Stimulated activated CD8-positive, alpha-beta memory T cell treated with anti-CD3 and anti-CD28 coated beads, Interleukin-15, amount 100 ng/mL, for 48 hours (primary cell): Measurements from ENCODE around the gene DOCK3.
"Not testable (repeated sequence)": the region's sequence is repeated elsewhere in the genome, so short reads cannot be mapped to it uniquely, and the experiment has no call there.

Experiments used
- DNase-seq, 2 donors: peaks; one replicate each; pipeline ENCODE4 v3.0.0-alpha.2; 2020; ENCODE audit warnings: low read depth in 2 of 2

The DOCK3 gene

GRCh38 chr3:51199296-51199695 lies 524.6 kb downstream of the DOCK3 start:
- not testable (repeated sequence) for DNase-seq

- DNase-seq, result no peak
Measured at GRCh38 chr3:51216291-51216690, 541.6 kb downstream of the DOCK3 start.

- DNase-seq, result no peak
Measured at GRCh38 chr3:51221959-51222358, 547.2 kb downstream of the DOCK3 start.

- DNase-seq, result no peak
Measured at GRCh38 chr3:51224283-51224682, 549.6 kb downstream of the DOCK3 start.

- DNase-seq, result no peak
Measured at GRCh38 chr3:51224843-51225242, 550.1 kb downstream of the DOCK3 start.

- DNase-seq, result no peak
Measured at GRCh38 chr3:51242939-51243338, 568.2 kb downstream of the DOCK3 start.

- no peak for DNase-seq
Measured at GRCh38 chr3:51243924-51244323, 569.2 kb downstream of the DOCK3 start.

- no peak for DNase-seq
Measured at GRCh38 chr3:51245867-51246266, 571.1 kb downstream of the DOCK3 start.

- no peak for DNase-seq
Measured at GRCh38 chr3:51257870-51258269, 583.1 kb downstream of the DOCK3 start.

GRCh38 chr3:51264166-51264565 lies 589.4 kb downstream of the DOCK3 start:
- DNase-seq, result not testable (repeated sequence)

GRCh38 chr3:51268132-51268531 lies 593.4 kb downstream of the DOCK3 start:
- DNase-seq, result no peak

GRCh38 chr3:51269466-51269865 lies 594.7 kb downstream of the DOCK3 start:
- no peak for DNase-seq

GRCh38 chr3:51270559-51270958 lies 595.8 kb downstream of the DOCK3 start:
- no peak for DNase-seq

GRCh38 chr3:51271172-51271571 lies 596.4 kb downstream of the DOCK3 start:
- DNase-seq, result no peak

GRCh38 chr3:51274052-51274451 lies 599.3 kb downstream of the DOCK3 start:
- DNase-seq, result no peak

GRCh38 chr3:51275111-51275805 lies 600.5 kb downstream of the DOCK3 start:
- DNase-seq, result no peak

GRCh38 chr3:51276046-51276445 lies 601.3 kb downstream of the DOCK3 start:
- DNase-seq, result no peak

GRCh38 chr3:51279448-51279847 lies 604.7 kb downstream of the DOCK3 start:
- DNase-seq, result no peak

GRCh38 chr3:51280176-51280575 lies 605.4 kb downstream of the DOCK3 start:
- DNase-seq, result no peak

GRCh38 chr3:51282931-51283330 lies 608.2 kb downstream of the DOCK3 start:
- no peak for DNase-seq

GRCh38 chr3:51283421-51283820 lies 608.7 kb downstream of the DOCK3 start:
- no peak for DNase-seq

- DNase-seq, result no peak
Measured at GRCh38 chr3:51295625-51296024, 620.9 kb downstream of the DOCK3 start.

GRCh38 chr3:51297333-51297732 lies 622.6 kb downstream of the DOCK3 start:
- DNase-seq, result no peak

GRCh38 chr3:51304230-51304629 lies 629.5 kb downstream of the DOCK3 start:
- DNase-seq, result no peak
